Endothelial cell of umbilical vein (primary cell): ENCODE measurements around the gene MOBP. TPM values are rescaled to one million over a fixed set of nuclear protein-coding genes. Genes with fewer than 3 reads are reported as not detected.

Experiments used
- BruUV-seq: library from RNA; stranded (reverse); fragments of 400-500 nt; replicated peaks from 2 replicates; lab custom pipeline; 2021; lab: Mats Ljungman, UMichigan
- CTCF ChIA-PET: fragments of 300-600, 350-600 bp; sonication (Branson Sonifier 250); formaldehyde crosslinking; loops from one replicate; lab custom pipeline; 2021; ENCODE audit warnings: antibody characterized with exemption, inconsistent platforms; lab: Charles Lee
- POLR2A ChIA-PET: fragments of 300-600, 350-600 bp; sonication (Branson Sonifier 250); formaldehyde crosslinking; loops from one replicate; lab custom pipeline; 2021; ENCODE audit warnings: antibody characterized with exemption, inconsistent platforms; lab: Charles Lee
- DNase-seq: peaks from one replicate; pipeline ENCODE4 v3.0.0-alpha.2; 2011; ENCODE audit warnings: low read depth, low spot score
- FAIRE-seq: peaks from 2 replicates; lab custom pipeline; 2011; peaks lifted over from hg19 to GRCh38; lab: Jason Lieb, UNC
- H2AFZ ChIP-seq: 2 replicates; pipeline ENCODE4 v1.6.0; 2012; ENCODE audit warnings: low read depth, low read length, control low read depth, inconsistent platforms
- H3K27ac ChIP-seq: 2 replicates; pipeline ENCODE4 v1.5.1; 2011; ENCODE audit warnings: low read depth, mild to moderate bottlenecking, control low read depth, low read length, moderate library complexity; ENCODE audit not compliant: insufficient read depth
- H3K27me3 ChIP-seq, 2 experiments: 2 replicates each; pipeline versions ENCODE4 v1.6.0 to v1.6.1; 2011; ENCODE audit warnings: low read length in 2 of 2, mixed read lengths in 1 of 2; ENCODE audit not compliant: control insufficient read depth in 2 of 2, insufficient read depth in 2 of 2
- H3K36me3 ChIP-seq, 2 experiments: 2 replicates in 1 of 2; 3 replicates in 1 of 2; pipeline ENCODE4 v1.5.1; 2011; ENCODE audit warnings: low read length in 2 of 2, mild to moderate bottlenecking in 1 of 2, moderate library complexity in 1 of 2; ENCODE audit not compliant: control insufficient read depth in 2 of 2, insufficient read depth in 2 of 2; ENCODE audit errors: extremely low read depth in 1 of 2
- H3K4me1 ChIP-seq: 3 replicates; pipeline ENCODE4 v1.5.1; 2011; ENCODE audit warnings: mild to moderate bottlenecking, low read length; ENCODE audit not compliant: control insufficient read depth, insufficient read depth; ENCODE audit errors: extremely low read depth
- H3K4me2 ChIP-seq: 2 replicates; pipeline ENCODE4 v1.6.1; 2011; ENCODE audit warnings: low read length, control low read depth, mixed read lengths; ENCODE audit not compliant: insufficient read depth
- H3K4me3 ChIP-seq, 3 experiments: fragments of 200-600 bp in 1 of 3; sonication (generic), shearing (Covaris generic) in 1 of 3; replicated peaks in 1 of 3; 2 replicates each; pipeline ENCODE4 v1.5.1; 2011 to 2016; ENCODE audit warnings: control low read depth in 3 of 3, low read length in 3 of 3, mild to moderate bottlenecking in 2 of 3, inconsistent platforms in 1 of 3, low read depth in 1 of 3, moderate library complexity in 1 of 3; ENCODE audit not compliant: insufficient read depth in 1 of 3
- H3K79me2 ChIP-seq: 2 replicates; pipeline ENCODE4 v1.6.0; 2012; ENCODE audit warnings: low read length, inconsistent platforms; ENCODE audit not compliant: control insufficient read depth, insufficient read depth
- H3K9ac ChIP-seq: replicated peaks from 2 replicates; pipeline ENCODE3; 2011; ENCODE audit warnings: low read length, control low read depth; ENCODE audit not compliant: insufficient read depth; ENCODE audit errors: extremely low read depth
- H3K9me1 ChIP-seq: replicated peaks from 3 replicates; pipeline ENCODE4 v1.6.0; 2011; ENCODE audit warnings: mild to moderate bottlenecking, low read length; ENCODE audit not compliant: control insufficient read depth, insufficient read depth; ENCODE audit errors: extremely low read depth
- H3K9me3 ChIP-seq: replicated peaks from 2 replicates; pipeline ENCODE4 v1.5.1; 2012; ENCODE audit warnings: low read length, inconsistent platforms; ENCODE audit not compliant: control insufficient read depth, insufficient read depth
- H4K20me1 ChIP-seq: replicated peaks from 2 replicates; pipeline ENCODE3; 2011; ENCODE audit warnings: mild to moderate bottlenecking, low read length; ENCODE audit not compliant: control insufficient read depth, insufficient read depth; ENCODE audit errors: extremely low read depth
- CTCF ChIP-seq, 2 donors: IDR thresholded peaks; 1 replicate in 1 of 2; 2 replicates in 1 of 2; pipeline ENCODE4 v1.5.1; 2011; ENCODE audit warnings: low read length in 2 of 2, mild to moderate bottlenecking in 2 of 2, moderate library complexity in 2 of 2, control low read depth in 1 of 2, inconsistent platforms in 1 of 2, low read depth in 1 of 2; ENCODE audit not compliant: insufficient read depth in 1 of 2; ENCODE audit errors: extremely low read depth in 1 of 2
- EZH2 ChIP-seq: IDR thresholded peaks from 2 replicates; pipeline ENCODE4 v1.6.1; 2012; ENCODE audit warnings: borderline replicate concordance, low read depth, mild to moderate bottlenecking, moderate library complexity, low read length, inconsistent platforms; ENCODE audit not compliant: severe bottlenecking
- FOS ChIP-seq: IDR thresholded peaks from 2 replicates; pipeline ENCODE4 v1.6.1; 2011; ENCODE audit warnings: mild to moderate bottlenecking, low read length, moderate library complexity, borderline replicate concordance; ENCODE audit not compliant: insufficient read depth
- GATA2 ChIP-seq: IDR thresholded peaks from 2 replicates; pipeline ENCODE4 v1.7.0; 2011; ENCODE audit warnings: low read depth, mild to moderate bottlenecking, moderate library complexity, mixed read lengths, low read length; ENCODE audit not compliant: insufficient read length, insufficient read depth
- JUN ChIP-seq: IDR thresholded peaks from 2 replicates; pipeline ENCODE4 v1.6.1; 2011; ENCODE audit warnings: borderline replicate concordance, low read depth; ENCODE audit not compliant: insufficient read length, insufficient read depth
- MAX ChIP-seq: IDR thresholded peaks from 2 replicates; pipeline ENCODE4 v1.6.1; 2011; ENCODE audit not compliant: insufficient read depth, insufficient read length
- MYC ChIP-seq: IDR thresholded peaks from one replicate; pipeline ENCODE4 v1.6.1; 2011; ENCODE audit warnings: mild to moderate bottlenecking, low read depth, low read length
- POLR2A ChIP-seq: IDR thresholded peaks from 2 replicates; pipeline ENCODE4 v1.6.1; 2012; ENCODE audit warnings: low read depth, mild to moderate bottlenecking, control low read depth, low read length
- POLR2AphosphoS5 ChIP-seq: IDR thresholded peaks from 2 replicates; pipeline ENCODE4 v1.6.1; 2012; ENCODE audit warnings: low read depth, mild to moderate bottlenecking, control low read depth, low read length, moderate library complexity; ENCODE audit not compliant: insufficient read depth
- dilution Hi-C: fragments of 300-500 bp; cut with MboI; formaldehyde crosslinking; loops from one replicate; pipeline ENCODE4 v1.15.0; 2019; ENCODE audit warnings: low sequenced_read_pairs; ENCODE audit not compliant: extremely low pct_ligation_motif_present
- intact Hi-C: fragments of 100-400 bp; cut with micrococcal nuclease; formaldehyde crosslinking; loops from one replicate; pipeline ENCODE4 v1.10.0; 2022
- polyA plus RNA-seq, 4 experiments: library from polyadenylated mRNA; depleted of rRNA in 3 of 4; stranded (reverse) in 3 of 4; unstranded in 1 of 4; fragments of >200 nt; gene quantifications; 2 replicates each; pipeline versions ENCODE4 v1.2.1 to v1.2.3, GENCODE V29; 2011 to 2012; ENCODE audit warnings: missing spikeins in 1 of 4
- total RNA-seq: library from RNA; stranded (reverse); gene quantifications from 2 replicates; pipeline ENCODE4 v1.2.3, GENCODE V29; 2021

Gene MOBP
- total and polyA plus RNA-seq, 2 donors (not counting 3 experiments of a cell fraction or from before 2014, with no cell fraction given) = 2.0 to 2.3 TPM

- H2AFZ ChIP-seq = no peak overlapping the region
- TF ChIP-seq MYC (no peak), CTCF (IDR thresholded peaks at IDR 0.05; ENCODE audit: extremely low read depth in 1 of 2, insufficient read depth in 1 of 2, low read depth in 1 of 2, low read length in 2 of 2) (no peak), FOS (no peak), JUN (no peak), GATA2 (no peak), EZH2 (no peak), POLR2AphosphoS5 (no peak), POLR2A (no peak), MAX (no peak)
- ChIA-PET CTCF (interaction anchor here (0.7 to 3.7 kb wide), 12 partner anchors 9 to 732 kb away, joined by 3 to 82 read pairs (median 6); no protein-coding TSS in a partner anchor), POLR2A (no interaction called here)
- H3K4me1 ChIP-seq = no peaks in the 10 kb centered on the region
- no peak overlapping the region for H3K4me3 ChIP-seq
- H3K9me3 ChIP-seq = no peaks in the 10 kb centered on the region
- H3K4me2 ChIP-seq = no peak overlapping the region
- intact Hi-C loops (loop anchor here (5.0 kb wide), 1 partner anchor 271 kb away; no protein-coding TSS in a partner anchor), dilution Hi-C loops (no loop called here)
- no peaks in the 10 kb centered on the region for H4K20me1 ChIP-seq
- H3K36me3 ChIP-seq = no peaks in the 10 kb centered on the region
- H3K79me2 ChIP-seq = no peaks in the 10 kb centered on the region
- H3K27me3 ChIP-seq = peaks cover 0 to 2% of the 10 kb centered on the region in 2 experiments
- H3K27ac ChIP-seq = no peak overlapping the region
- FAIRE-seq (no peak), DNase-seq (no peak)
- BruUV-seq = no TSS peak
- no peak overlapping the region for H3K9ac ChIP-seq
- H3K9me1 ChIP-seq = no peaks in the 10 kb centered on the region
Measured at GRCh38 chr3:39446444-39446843, 21.0 kb upstream of the MOBP start.
